Measurements from ENCODE around the gene ANO8.
A peak's percentile ranks its signal among the peaks of the same experiment; 100 is the strongest.
"Not testable (repeated sequence)": the region's sequence is repeated elsewhere in the genome, so short reads cannot be mapped to it uniquely, and the experiment has no call there.

ANO8 gene

GRCh38 chr19:17334414-17335409 is at the start of gene ANO8:
Gene ANO8, minus strand, starts transcription at chr19:17334855. Its CDS starts 185 bp downstream, at chr19:17334670.
- peak; percentile 93 for DNase-seq

- no peak for DNase-seq
These were observed 45.9 kb upstream of the ANO8 start for GRCh38 chr19:17380426-17381138.

- DNase-seq, result no peak
These were observed 44.6 kb upstream of the ANO8 start for GRCh38 chr19:17379221-17379631.

- DNase-seq, result no peak
These were observed 43.6 kb upstream of the ANO8 start for GRCh38 chr19:17378271-17378670.

GRCh38 chr19:17376935-17377600 is 42.4 kb upstream of the ANO8 start, which contains the start of gene PLVAP:
Gene PLVAP, minus strand, starts transcription at chr19:17377342. Its CDS starts 54 bp downstream, at chr19:17377288.
- no peak for DNase-seq

GRCh38 chr19:17370026-17370587 is 35.5 kb upstream of the ANO8 start:
- no peak for DNase-seq

- no peak for DNase-seq
These were observed 30.7 kb upstream of the ANO8 start for GRCh38 chr19:17365361-17365760.

GRCh38 chr19:17363852-17364605 is 29.4 kb upstream of the ANO8 start:
- not testable (repeated sequence) for DNase-seq

GRCh38 chr19:17359905-17360800 is 25.5 kb upstream of the ANO8 start:
- no peak for DNase-seq

- no peak for DNase-seq
These were observed 23.7 kb upstream of the ANO8 start for GRCh38 chr19:17358395-17358794.

- DNase-seq, result no peak
These were observed 23.1 kb upstream of the ANO8 start for GRCh38 chr19:17357724-17358123.

GRCh38 chr19:17357078-17357666 is 22.5 kb upstream of the ANO8 start:
- no peak for DNase-seq

- no peak for DNase-seq
These were observed 18.7 kb upstream of the ANO8 start for GRCh38 chr19:17353386-17353785.

- no peak for DNase-seq
These were observed 18.1 kb upstream of the ANO8 start for GRCh38 chr19:17352608-17353280.

GRCh38 chr19:17351815-17352435 is 17.3 kb upstream of the ANO8 start:
- DNase-seq, result no peak

GRCh38 chr19:17348700-17349099 is 14.0 kb upstream of the ANO8 start:
- DNase-seq, result peak; percentile 37

- no peak for DNase-seq
These were observed 13.2 kb upstream of the ANO8 start for GRCh38 chr19:17347877-17348276.

GRCh38 chr19:17347361-17347760 is 12.7 kb upstream of the ANO8 start:
- DNase-seq, result no peak

- peak; percentile 46 for DNase-seq
These were observed 11.5 kb upstream of the ANO8 start for GRCh38 chr19:17346109-17346671.

Measured in T1000 (cell line).